GM18868 (cell line): ENCODE results near the gene HEXA.
A peak's percentile ranks its signal among the peaks of the same experiment; 100 is the strongest.
"Not testable (repeated sequence)": the region's sequence is repeated elsewhere in the genome, so short reads cannot be mapped to it uniquely, and the experiment has no call there.

ENCODE experiments used
- ATAC-seq: cut with Tn5 transposase; IDR thresholded peaks from one replicate; pipeline ENCODE4 v1.9.1; 2021; ENCODE audit warnings: mild to moderate bottlenecking, moderate library complexity; ENCODE audit not compliant: unreplicated experiment

The HEXA gene

GRCh38 chr15:72375846-72376581, at the start of gene HEXA:
HEXA (minus strand) TSS chr15:72376014; CDS start chr15:72375972, 42 bp downstream.
- ATAC-seq, result peak; percentile 82

GRCh38 chr15:72423256-72423655, 47.4 kb upstream of the HEXA start:
- ATAC-seq, result no peak

GRCh38 chr15:72421484-72421883, 45.7 kb upstream of the HEXA start:
- ATAC-seq, result no peak

- ATAC-seq, result no peak
These were observed 44.8 kb upstream of the HEXA start for GRCh38 chr15:72420576-72420975.

- not testable (repeated sequence) for ATAC-seq
These were observed 44.0 kb upstream of the HEXA start for GRCh38 chr15:72419768-72420167.

GRCh38 chr15:72415304-72415703, 39.5 kb upstream of the HEXA start:
- no peak for ATAC-seq

- not testable (repeated sequence) for ATAC-seq
These were observed 37.5 kb upstream of the HEXA start for GRCh38 chr15:72413337-72413736.

- no peak for ATAC-seq
These were observed 35.7 kb upstream of the HEXA start for GRCh38 chr15:72411544-72411943.

- ATAC-seq, result no peak
These were observed 35.3 kb upstream of the HEXA start for GRCh38 chr15:72411111-72411510.

- ATAC-seq, result no peak
These were observed 31.1 kb upstream of the HEXA start for GRCh38 chr15:72406936-72407335.

- ATAC-seq, result no peak
These were observed 29.0 kb upstream of the HEXA start for GRCh38 chr15:72404841-72405240.

GRCh38 chr15:72404356-72404755, 28.5 kb upstream of the HEXA start:
- ATAC-seq, result no peak

- ATAC-seq, result no peak
These were observed 26.9 kb upstream of the HEXA start for GRCh38 chr15:72402726-72403125.

- no peak for ATAC-seq
These were observed 22.8 kb upstream of the HEXA start for GRCh38 chr15:72398648-72399047.

- ATAC-seq, result no peak
These were observed 22.2 kb upstream of the HEXA start, which contains the start of gene TMEM202 for GRCh38 chr15:72397796-72398588. TMEM202 (plus strand) TSS chr15:72398305; CDS start chr15:72398327, 22 bp downstream.

- not testable (repeated sequence) for ATAC-seq
These were observed 20.5 kb upstream of the HEXA start for GRCh38 chr15:72396331-72396730.

GRCh38 chr15:72389231-72389630, 13.4 kb upstream of the HEXA start:
- no peak for ATAC-seq

GRCh38 chr15:72387741-72388140, 11.9 kb upstream of the HEXA start:
- no peak for ATAC-seq

- no peak for ATAC-seq
These were observed 6.3 kb upstream of the HEXA start for GRCh38 chr15:72382146-72382545.

- no peak for ATAC-seq
These were observed 4.9 kb upstream of the HEXA start for GRCh38 chr15:72380743-72381142.

GRCh38 chr15:72379856-72380430, 4.1 kb upstream of the HEXA start:
- ATAC-seq, result no peak

- ATAC-seq, result not testable (repeated sequence)
These were observed 3.3 kb upstream of the HEXA start for GRCh38 chr15:72379106-72379505.
